GM12878 (cell line): ENCODE data around the gene KCTD16. TPM values are rescaled to one million over a fixed set of nuclear protein-coding genes. Genes with fewer than 3 reads are reported as not detected.

Experiments used
- ATAC-seq: fragments of 200-7000 bp; cut with Tn5 transposase; 3 replicates; pipeline ENCODE4 v1.9.1; 2020; ENCODE audit warnings: mild to moderate bottlenecking, moderate library complexity
- BruUV-seq: library from RNA; stranded (reverse); fragments of 400-500 nt; replicated peaks from 2 replicates; lab custom pipeline; 2021; lab: Mats Ljungman, UMichigan
- CTCF ChIA-PET: fragments of 300-600 bp; sonication (Branson Sonifier 250); formaldehyde crosslinking; extraction: SDS; loops from one replicate; lab custom pipeline; 2021; ENCODE audit warnings: inconsistent platforms; lab: Yijun Ruan, JAX
- POLR2A ChIA-PET: fragments of 350-600 bp; formaldehyde crosslinking; extraction: SDS; loops from one replicate; lab custom pipeline; 2021; ENCODE audit warnings: inconsistent platforms; lab: Charles Lee
- RAD21 ChIA-PET: fragments of 300-600 bp; sonication (Branson Sonifier 250); formaldehyde crosslinking; loops from one replicate; lab custom pipeline; 2023; ENCODE audit warnings: antibody characterized with exemption; ENCODE audit not compliant: unreplicated experiment; lab: Charles Lee
- SMC1A ChIA-PET: fragments of 300-600 bp; sonication (Branson Sonifier 250); formaldehyde crosslinking; loops from one replicate; lab custom pipeline; 2023; ENCODE audit not compliant: unreplicated experiment, uncharacterized antibody; lab: Charles Lee
- DNase-seq: peaks from one replicate; pipeline ENCODE4 v3.0.0-alpha.2; 2011; ENCODE audit warnings: low read depth, low spot score
- FAIRE-seq: peaks from 3 replicates; lab custom pipeline; 2011; peaks lifted over from hg19 to GRCh38; lab: Jason Lieb, UNC
- H2AFZ ChIP-seq: 2 replicates; pipeline ENCODE4 v1.6.0; 2011; ENCODE audit warnings: low read depth, low read length, control low read depth; ENCODE audit not compliant: control insufficient read depth
- H3K27ac ChIP-seq: 2 replicates; pipeline ENCODE4 v1.5.1; 2011; ENCODE audit warnings: control low read depth; ENCODE audit not compliant: control insufficient read depth, insufficient read depth
- H3K27me3 ChIP-seq, 2 experiments: replicated peaks in 1 of 2; 2 replicates each; pipeline versions ENCODE4 v1.6.0 to v1.6.1; 2011; ENCODE audit warnings: low read length in 1 of 2; ENCODE audit not compliant: control insufficient read depth in 2 of 2, insufficient read depth in 2 of 2
- H3K36me3 ChIP-seq, 2 experiments: 2 replicates each; pipeline ENCODE4 v1.5.1; 2011; ENCODE audit warnings: low read length in 1 of 2; ENCODE audit not compliant: control insufficient read depth in 2 of 2, insufficient read depth in 2 of 2
- H3K4me1 ChIP-seq: 2 replicates; pipeline ENCODE4 v1.6.1; 2011; ENCODE audit warnings: mild to moderate bottlenecking, low read length, moderate library complexity, mixed read lengths; ENCODE audit not compliant: control insufficient read depth, insufficient read depth
- H3K4me2 ChIP-seq: 2 replicates; pipeline ENCODE4 v1.6.0; 2011; ENCODE audit warnings: control low read depth; ENCODE audit not compliant: control insufficient read depth, insufficient read depth
- H3K4me3 ChIP-seq: fragments of 200-600 bp; sonication (generic); 2 replicates; pipeline ENCODE4 v1.5.1; 2016
- H3K79me2 ChIP-seq: 2 replicates; pipeline ENCODE4 v1.6.0; 2011; ENCODE audit warnings: low read length; ENCODE audit not compliant: control insufficient read depth, insufficient read depth
- H3K9ac ChIP-seq: 2 replicates; pipeline ENCODE4 v1.8.0; 2011; ENCODE audit warnings: low read length, control low read depth, mixed read lengths; ENCODE audit not compliant: control insufficient read depth, insufficient read depth
- H3K9me3 ChIP-seq: replicated peaks from 3 replicates; pipeline ENCODE4 v1.5.1; 2011; ENCODE audit warnings: mild to moderate bottlenecking, low read length; ENCODE audit not compliant: control insufficient read depth, insufficient read depth
- H4K20me1 ChIP-seq: 2 replicates; pipeline ENCODE4 v1.6.0; 2011; ENCODE audit not compliant: control insufficient read depth, insufficient read depth
- FOS ChIP-seq: IDR thresholded peaks from 3 replicates; pipeline ENCODE4 v1.6.1; 2011; ENCODE audit warnings: borderline replicate concordance; ENCODE audit not compliant: insufficient read length; ENCODE audit errors: extremely low read depth
- JUNB ChIP-seq: IDR thresholded peaks from 2 replicates; pipeline ENCODE4 v1.6.1; 2016; ENCODE audit warnings: antibody characterized with exemption, mild to moderate bottlenecking
- KAT2A ChIP-seq: conservative IDR thresholded peaks from 2 replicates; pipeline ENCODE4 v1.6.1; 2011; ENCODE audit warnings: low read depth, low read length; ENCODE audit not compliant: control insufficient read depth
- NKRF ChIP-seq: fragments of 450-650 bp; conservative IDR thresholded peaks from 2 replicates; pipeline ENCODE4 v1.6.1; 2017; ENCODE audit warnings: mild to moderate bottlenecking, moderate library complexity
- REST ChIP-seq: IDR thresholded peaks from 2 replicates; pipeline ENCODE4 v1.6.1; 2012; ENCODE audit warnings: mild to moderate bottlenecking, low read depth, low read length
- ZNF592 ChIP-seq: fragments of 450-650 bp; IDR thresholded peaks from 2 replicates; pipeline ENCODE4 v1.6.1; 2017; ENCODE audit warnings: mild to moderate bottlenecking, moderate library complexity
- WGBS: methylation state at CpG from one replicate; pipeline ENCODE4 v1.1.6; 2016; ENCODE audit warnings: low lambda C conversion rate; ENCODE audit not compliant: insufficient replicate concordance, insufficient coverage; ENCODE audit errors: missing lambda C conversion rate; 5-methylcytosine and 5-hydroxymethylcytosine counted together
- in situ Hi-C: fragments of 300-500 bp; cut with MboI; formaldehyde crosslinking; loops from 9 replicates; pipeline ENCODE4 v1.14.3; 2018; ENCODE audit warnings: mixed read lengths
- intact Hi-C: fragments of 100-400 bp; cut with micrococcal nuclease; formaldehyde crosslinking; loops from one replicate; pipeline ENCODE4 v1.14.2; 2022; ENCODE audit not compliant: unreplicated experiment
- polyA plus RNA-seq, 11 experiments: library from polyadenylated mRNA; depleted of rRNA in 4 of 11; unstranded in 6 of 11; stranded (reverse) in 5 of 11; fragments of >200 nt; fragmentation: Nextera tagmentation in 4 of 11; fragmentation: Illumina TruSeq in 1 of 11; extraction: Ambion mirVana in 4 of 11; extraction: Trizol in 1 of 11; gene quantifications; 1 replicate in 1 of 11; 2 replicates in 10 of 11; pipeline versions ENCODE4 v1.2.1 to v1.2.3, GENCODE V29; 2011 to 2016; ENCODE audit warnings: inconsistent platforms in 2 of 11, missing spikeins in 2 of 11, low read depth in 1 of 11
- total RNA-seq, 4 experiments: library from RNA; depleted of rRNA in 3 of 4; stranded (reverse); fragments of >200 nt in 3 of 4; fragmentation: Illumina TruSeq in 1 of 4; extraction: Trizol in 1 of 4; gene quantifications; 2 replicates each; pipeline versions ENCODE4 v1.2.1 to v1.2.3, GENCODE V29; 2013 to 2021

KCTD16 gene
- total and polyA plus RNA-seq, 10 of the 15 experiments (the other 5 are each of a cell fraction or from before 2014, with no cell fraction given), result 0.03 to 0.10 (median 0.06) TPM; not detected in 3

DNA sequence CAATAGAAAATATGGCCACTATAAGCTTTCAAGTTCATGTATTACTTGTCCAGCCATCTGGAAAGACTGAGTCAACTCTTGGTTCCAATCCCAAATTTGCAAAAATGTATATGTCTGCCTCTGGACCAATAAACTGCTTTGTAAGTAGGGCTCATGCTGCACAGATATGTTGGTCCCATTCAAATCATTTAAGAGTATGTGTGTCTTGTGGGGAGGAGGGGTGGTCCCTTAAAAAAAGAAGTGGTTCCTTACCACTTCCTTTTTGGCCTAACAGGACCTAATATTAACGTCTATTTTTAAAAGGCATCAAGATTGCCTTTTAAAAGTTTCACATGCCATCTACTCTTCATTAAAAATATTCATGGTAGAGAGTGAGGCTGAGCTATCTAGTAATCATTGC is 214.9 kb downstream of the KCTD16 start:
- Histone ChIP-seq H3K79me2 (no peaks in the 10 kb centered on the region), H3K36me3 (no peaks in the 10 kb centered on the region), H3K9me3 (no peaks in the 10 kb centered on the region), H3K4me2 (no peak overlapping the region), H3K27me3 (no peaks in the 10 kb centered on the region), H3K27ac (no peak overlapping the region), H3K9ac (no peak overlapping the region), H4K20me1 (no peaks in the 10 kb centered on the region), H2AFZ (no peak overlapping the region), H3K4me1 (no peaks in the 10 kb centered on the region), H3K4me3 (no peak overlapping the region)
- ChIA-PET CTCF (no interaction called here), SMC1A (no interaction called here), POLR2A (no interaction called here), RAD21 (no interaction called here)
- in situ Hi-C loops (no loop called here), intact Hi-C loops (no loop called here)
- no peak for DNase-seq
- no peak for FAIRE-seq
- TF ChIP-seq FOS (no peak), JUNB (no peak), KAT2A (no peak), REST (no peak), ZNF592 (no peak), NKRF (no peak)
- 0% methylated on average over 1 of the region's 1 CpG for WGBS
- BruUV-seq, result no TSS peak
- no peak for ATAC-seq
